Bronchial epithelial cell (primary cell): ENCODE results near the gene LOXL3. TPM values are rescaled to one million over a fixed set of nuclear protein-coding genes. Genes with fewer than 3 reads are reported as not detected.

Experiments used
- DNase-seq: peaks from one replicate; pipeline ENCODE4 v3.0.0-alpha.2; 2010; ENCODE audit warnings: low read depth
- FAIRE-seq: peaks from 2 replicates; lab custom pipeline; 2011; peaks lifted over from hg19 to GRCh38; lab: Jason Lieb, UNC
- H3K27me3 ChIP-seq: 2 replicates; pipeline ENCODE4 v1.5.1; 2011; ENCODE audit warnings: low read length; ENCODE audit not compliant: control insufficient read depth, insufficient read depth
- H3K36me3 ChIP-seq: 2 replicates; pipeline ENCODE4 v1.5.1; 2011; ENCODE audit warnings: low read length; ENCODE audit not compliant: control insufficient read depth, insufficient read depth
- H3K4me3 ChIP-seq: 2 replicates; pipeline ENCODE4 v1.5.1; 2011; ENCODE audit warnings: mild to moderate bottlenecking, low read depth, low read length, control low read depth
- total RNA-seq: library from RNA; depleted of rRNA; stranded (reverse); fragments of >200 nt; gene quantifications from 2 replicates; pipeline ENCODE4 v1.2.1, GENCODE V29; 2014
- TF ChIP-seq, protein P1 (sequence below): IDR thresholded peaks from 2 replicates; pipeline ENCODE4 v1.5.1; 2011; ENCODE audit warnings: mild to moderate bottlenecking, moderate library complexity, low read length, control low read depth, inconsistent platforms; ENCODE audit not compliant: insufficient read depth, severe bottlenecking

The LOXL3 gene
- total RNA-seq, 1 donor from 2014 or later: 0.53 TPM

DNA sequence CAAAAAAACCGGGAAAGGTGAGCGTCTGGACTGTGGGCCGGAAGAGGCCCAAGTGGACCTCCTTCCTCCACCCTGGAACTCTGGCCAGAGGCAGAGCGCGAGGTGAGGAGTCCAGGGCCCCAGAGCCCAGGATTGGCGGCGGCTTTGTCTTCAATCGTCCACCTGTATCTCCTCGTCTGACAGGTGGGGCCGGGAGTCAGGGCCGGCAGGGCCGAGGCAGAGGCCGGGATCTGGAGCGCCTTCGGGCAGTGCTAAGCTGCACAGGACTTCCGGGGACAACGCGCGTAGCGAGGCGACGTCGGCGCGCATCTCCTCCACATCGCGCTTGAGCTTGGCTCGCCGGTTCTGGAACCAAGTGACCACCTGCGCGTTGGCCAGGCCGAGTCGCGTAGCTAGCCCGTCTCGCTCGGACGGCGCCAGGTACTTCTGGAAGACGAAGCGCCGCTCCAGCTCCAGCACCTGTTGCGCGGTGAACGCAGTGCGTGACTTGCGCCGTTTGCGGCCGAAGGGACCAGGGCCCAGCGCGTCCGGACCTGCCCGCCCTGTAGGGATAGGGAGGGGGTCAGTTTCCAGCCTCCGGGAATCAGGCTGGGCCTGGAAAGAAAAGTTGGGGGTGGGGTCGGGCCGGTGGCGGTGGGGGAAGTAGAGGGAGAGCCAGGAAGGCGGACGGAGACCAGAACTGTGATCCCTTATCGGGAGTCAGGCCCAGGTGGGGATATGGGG lies 55.8 kb downstream of the LOXL3 start:
- no peak for DNase-seq
- TF ChIP-seq, protein P1, sequence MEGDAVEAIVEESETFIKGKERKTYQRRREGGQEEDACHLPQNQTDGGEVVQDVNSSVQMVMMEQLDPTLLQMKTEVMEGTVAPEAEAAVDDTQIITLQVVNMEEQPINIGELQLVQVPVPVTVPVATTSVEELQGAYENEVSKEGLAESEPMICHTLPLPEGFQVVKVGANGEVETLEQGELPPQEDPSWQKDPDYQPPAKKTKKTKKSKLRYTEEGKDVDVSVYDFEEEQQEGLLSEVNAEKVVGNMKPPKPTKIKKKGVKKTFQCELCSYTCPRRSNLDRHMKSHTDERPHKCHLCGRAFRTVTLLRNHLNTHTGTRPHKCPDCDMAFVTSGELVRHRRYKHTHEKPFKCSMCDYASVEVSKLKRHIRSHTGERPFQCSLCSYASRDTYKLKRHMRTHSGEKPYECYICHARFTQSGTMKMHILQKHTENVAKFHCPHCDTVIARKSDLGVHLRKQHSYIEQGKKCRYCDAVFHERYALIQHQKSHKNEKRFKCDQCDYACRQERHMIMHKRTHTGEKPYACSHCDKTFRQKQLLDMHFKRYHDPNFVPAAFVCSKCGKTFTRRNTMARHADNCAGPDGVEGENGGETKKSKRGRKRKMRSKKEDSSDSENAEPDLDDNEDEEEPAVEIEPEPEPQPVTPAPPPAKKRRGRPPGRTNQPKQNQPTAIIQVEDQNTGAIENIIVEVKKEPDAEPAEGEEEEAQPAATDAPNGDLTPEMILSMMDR: no peak
- H3K4me3 ChIP-seq: peak overlapping the region; percentile 33
- H3K36me3 ChIP-seq: peaks cover 1% of the 10 kb centered on the region
- FAIRE-seq: no peak
- H3K27me3 ChIP-seq: peaks cover 9% of the 10 kb centered on the region

DNA sequence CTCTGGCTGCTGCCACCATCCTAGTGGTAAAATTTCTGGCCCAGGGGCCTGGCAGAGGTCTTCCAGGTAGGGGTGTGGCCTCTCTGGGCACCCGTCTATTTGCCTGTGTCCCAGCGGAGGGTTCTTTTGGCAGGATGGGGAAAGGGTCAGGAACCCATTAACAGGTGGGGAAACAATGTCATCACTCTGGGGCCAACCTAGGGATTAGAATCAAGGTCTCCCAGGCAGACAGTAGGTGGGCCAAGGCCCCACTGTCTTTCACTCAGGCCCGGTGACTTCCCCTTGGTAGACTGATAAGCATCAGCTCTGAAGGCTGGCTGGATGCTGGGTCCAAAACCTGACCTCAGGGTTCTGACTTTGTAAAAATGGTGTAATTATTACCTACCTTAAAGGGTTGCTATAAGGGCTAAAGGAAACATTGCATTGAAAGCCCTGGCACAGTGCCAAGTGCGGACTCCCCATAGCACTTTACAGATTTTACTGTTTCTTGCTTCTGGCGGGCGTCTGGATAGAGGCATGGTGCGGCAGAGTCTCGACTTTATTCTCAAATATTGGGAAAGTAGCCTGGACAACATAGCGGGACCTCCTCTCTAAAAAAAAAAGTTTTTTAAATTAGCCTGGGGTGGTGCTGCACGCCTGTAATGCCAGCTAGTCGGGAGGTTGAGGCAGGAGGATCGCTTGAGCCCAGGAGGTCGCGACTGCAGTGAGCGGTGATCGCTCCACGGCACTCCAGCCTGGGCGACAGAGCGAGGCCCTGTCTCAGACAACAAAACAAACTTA lies 56.6 kb downstream of the LOXL3 start:
- H3K36me3 ChIP-seq: peaks cover 1% of the 10 kb centered on the region
- TF ChIP-seq, protein P1: no peak
- FAIRE-seq (no peak), DNase-seq (no peak)
- peaks cover 9% of the 10 kb centered on the region for H3K27me3 ChIP-seq
- H3K4me3 ChIP-seq: no peak overlapping the region

DNA sequence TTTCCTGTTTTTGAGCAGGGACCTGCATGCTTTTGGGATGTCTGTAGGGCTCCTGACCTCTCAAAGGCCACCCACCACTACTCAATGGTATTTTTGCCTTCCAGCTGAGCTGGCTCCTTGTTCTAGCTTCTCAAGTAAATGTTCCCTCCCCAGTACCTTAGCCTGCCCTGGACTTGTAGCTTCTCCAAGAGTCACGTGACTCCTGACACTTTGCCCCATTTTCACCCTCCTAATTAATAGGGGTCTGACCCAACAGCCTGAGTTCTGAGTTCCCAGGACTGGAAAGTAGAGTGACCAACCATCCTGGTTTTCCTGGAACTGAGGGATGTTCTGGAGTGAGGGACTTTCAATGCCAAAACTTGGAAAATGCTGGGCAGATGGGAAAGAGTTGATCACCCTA lies 58.3 kb downstream of the LOXL3 start:
- peaks cover 14% of the 10 kb centered on the region for H3K36me3 ChIP-seq
- no peak overlapping the region for H3K4me3 ChIP-seq
- DNase-seq (no peak), FAIRE-seq (no peak)
- peaks cover 9% of the 10 kb centered on the region for H3K27me3 ChIP-seq
- TF ChIP-seq, protein P1: no peak

DNA sequence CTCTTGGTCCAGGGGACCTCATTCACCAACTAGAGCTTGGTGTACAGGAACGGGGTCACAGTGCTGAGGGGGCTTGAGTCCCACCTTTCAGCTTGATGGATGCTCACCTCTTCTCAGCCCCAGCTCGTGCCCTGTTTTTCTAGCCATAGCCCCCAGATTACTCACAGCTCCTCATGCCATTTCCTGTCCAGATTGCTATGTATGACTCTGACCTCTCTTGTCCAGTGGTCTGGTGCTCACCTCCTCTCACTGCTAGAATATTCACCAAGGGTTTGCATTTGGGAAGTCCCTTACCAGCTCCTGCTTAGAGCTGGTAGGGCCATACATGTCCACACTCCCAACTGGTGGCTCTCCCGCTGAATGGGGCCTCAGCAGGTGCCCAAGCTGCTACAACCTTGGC lies 60.2 kb downstream of the LOXL3 start:
- Histone ChIP-seq H3K27me3 (peaks cover under 1% of the 10 kb centered on the region), H3K4me3 (no peak overlapping the region), H3K36me3 (peaks cover 14% of the 10 kb centered on the region)
- TF ChIP-seq, protein P1: no peak
- no peak for DNase-seq
- no peak for FAIRE-seq

DNA sequence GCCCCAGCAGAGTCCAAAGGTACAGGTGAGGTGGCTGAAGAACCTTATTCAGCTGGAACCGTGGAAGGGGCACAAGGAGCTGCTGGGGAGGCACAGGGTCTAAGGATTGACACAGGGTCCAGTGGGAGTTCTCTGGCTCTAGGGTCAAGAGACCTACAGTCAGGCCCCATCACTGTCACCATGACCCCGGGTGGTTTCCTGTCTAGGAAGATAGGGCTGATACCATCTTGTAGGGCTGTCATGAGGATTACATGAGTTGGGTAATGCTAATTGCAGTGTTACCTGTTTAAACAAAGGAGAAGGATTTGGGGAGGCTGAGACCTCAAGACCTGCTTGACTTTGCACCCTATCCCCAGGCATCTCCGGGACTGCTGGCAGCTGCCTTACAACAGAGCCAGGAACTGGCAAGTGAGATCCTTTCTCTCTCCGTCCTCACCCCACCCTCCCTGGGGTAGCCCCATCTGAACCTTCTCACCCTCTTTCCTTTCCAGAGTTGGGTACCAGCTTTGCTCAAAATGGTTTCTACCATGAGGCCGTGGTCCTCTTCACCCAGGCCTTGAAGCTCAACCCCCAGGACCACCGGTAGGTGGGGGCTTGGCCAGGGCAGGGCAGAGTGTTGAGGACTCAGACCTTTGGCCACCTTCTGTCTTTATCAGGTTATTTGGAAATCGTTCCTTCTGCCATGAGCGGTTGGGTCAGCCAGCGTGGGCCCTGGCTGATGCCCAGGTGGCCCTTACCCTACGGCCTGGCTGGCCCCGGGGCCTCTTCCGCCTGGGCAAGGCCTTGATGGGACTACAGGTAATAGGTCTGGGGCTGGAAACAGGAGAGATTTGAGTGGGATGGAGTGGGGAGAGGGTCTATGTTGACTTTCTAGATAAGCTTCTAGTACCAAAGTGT lies 61.8 kb downstream of the LOXL3 start:
- Histone ChIP-seq H3K4me3 (no peak overlapping the region), H3K27me3 (no peaks in the 10 kb centered on the region), H3K36me3 (peaks cover 14% of the 10 kb centered on the region)
- no peak for FAIRE-seq
- TF ChIP-seq, protein P1: no peak
- no peak for DNase-seq
